Uterus (tissue), 4 donors: ENCODE measurements around the gene TMEM82. TPM values are rescaled to one million over a fixed set of nuclear protein-coding genes. Genes with fewer than 3 reads are reported as not detected.
A peak's percentile ranks its signal among the peaks of the same experiment; 100 is the strongest.

Experiments
- DNase-seq, 2 donors: peaks; one replicate each; pipeline ENCODE4 v3.0.0-alpha.2; 2019 to 2020
- H3K27ac ChIP-seq, 2 donors: fragments of 200-600 bp; sonication (generic); 1 replicate in 1 of 2; 2 replicates in 1 of 2; pipeline ENCODE4 v1.5.1; 2016 to 2018
- H3K27me3 ChIP-seq, 2 donors: fragments of 200-600 bp; sonication (generic); one replicate each; pipeline ENCODE4 v1.5.1; 2018 to 2019; ENCODE audit warnings: control low read depth in 1 of 2
- H3K36me3 ChIP-seq, 2 donors: fragments of 200-600 bp; sonication (generic); one replicate each; pipeline ENCODE4 v1.5.1; 2019; ENCODE audit warnings: control low read depth in 1 of 2
- H3K4me1 ChIP-seq, 2 donors: fragments of 200-600 bp; sonication (generic); one replicate each; pipeline ENCODE4 v1.5.1; 2018 to 2019; ENCODE audit warnings: control low read depth in 1 of 2
- H3K4me3 ChIP-seq, 2 donors: fragments of 200-600 bp; sonication (generic); 1 replicate in 1 of 2; 2 replicates in 1 of 2; pipeline ENCODE4 v1.5.1; 2018 to 2019; ENCODE audit warnings: mild to moderate bottlenecking in 1 of 2
- H3K9me3 ChIP-seq, 2 donors: fragments of 200-600 bp; sonication (generic); one replicate each; pipeline ENCODE4 v1.5.1; 2019; ENCODE audit warnings: control low read depth in 1 of 2
- CTCF ChIP-seq, 4 experiments: fragments of 200-600 bp in 2 of 4; fragments of 450-650 bp in 2 of 4; sonication (generic) in 2 of 4; IDR thresholded peaks; one replicate each; pipeline ENCODE4 v1.5.1; 2016 to 2019; ENCODE audit warnings: antibody characterized with exemption in 4 of 4, mild to moderate bottlenecking in 2 of 4, moderate library complexity in 1 of 4
- POLR2A ChIP-seq, 2 donors: fragments of 450-650 bp; IDR thresholded peaks; one replicate each; pipeline ENCODE4 v1.6.1; 2016; ENCODE audit warnings: antibody characterized with exemption in 2 of 2, mild to moderate bottlenecking in 1 of 2, moderate library complexity in 1 of 2
- intact Hi-C: fragments of 100-400 bp; cut with DNase I; formaldehyde crosslinking; loops from one replicate; pipeline ENCODE4 v1.15.1; 2023; ENCODE audit warnings: low total_unique reads
- total RNA-seq, 4 donors: library from RNA; depleted of rRNA in 3 of 4; stranded (reverse); fragments of >200 nt in 3 of 4; gene quantifications; one replicate each; pipeline versions ENCODE4 v1.1.0 to v1.2.4, GENCODE V29; 2014 to 2023
- donor health status: DM: yes; HTN: yes; CAD: no.

TMEM82 gene
- total RNA-seq, 4 donors from 2014 or later = not detected

GRCh38 chr1:15748264-15748663, 6.0 kb downstream of the TMEM82 start:
- H3K27me3 ChIP-seq = no peaks in the 10 kb centered on the region
- intact Hi-C loops = loop anchor here (10.0 kb wide), 1 partner anchor 153 kb away; no protein-coding TSS in a partner anchor
- H3K36me3 ChIP-seq = no peaks in the 10 kb centered on the region
- no peak for DNase-seq
- no peak overlapping the region for H3K4me3 ChIP-seq
- no peaks in the 10 kb centered on the region for H3K9me3 ChIP-seq
- no peak for TF ChIP-seq CTCF (IDR thresholded peaks at IDR 0.05)
- TF ChIP-seq POLR2A (IDR thresholded peaks at IDR 0.05) = no peak
- peaks cover 9 to 16% of the 10 kb centered on the region in 2 donors for H3K4me1 ChIP-seq
- no peak overlapping the region for H3K27ac ChIP-seq

GRCh38 chr1:15748690-15749398, 6.5 kb downstream of the TMEM82 start:
- H3K27me3 ChIP-seq = no peaks in the 10 kb centered on the region
- no peaks in the 10 kb centered on the region for H3K36me3 ChIP-seq
- H3K27ac ChIP-seq = peak overlapping the region; percentile 45 to 61
- peaks cover 9 to 16% of the 10 kb centered on the region in 2 donors for H3K4me1 ChIP-seq
- peak in 1 of 2 donors; percentile 12 for DNase-seq
- no peak overlapping the region for H3K4me3 ChIP-seq
- intact Hi-C loops = loop anchor here (10.0 kb wide), 1 partner anchor 154 kb away; no protein-coding TSS in a partner anchor
- no peak for TF ChIP-seq CTCF (IDR thresholded peaks at IDR 0.05)
- no peak for TF ChIP-seq POLR2A (IDR thresholded peaks at IDR 0.05)
- H3K9me3 ChIP-seq = no peaks in the 10 kb centered on the region

- no peak overlapping the region for H3K4me3 ChIP-seq
- no peaks in the 10 kb centered on the region for H3K9me3 ChIP-seq
- peak overlapping the region; percentile 45 to 61 for H3K27ac ChIP-seq
- H3K27me3 ChIP-seq = no peaks in the 10 kb centered on the region
- no peak for TF ChIP-seq CTCF (IDR thresholded peaks at IDR 0.05)
- no peak for TF ChIP-seq POLR2A (IDR thresholded peaks at IDR 0.05)
- intact Hi-C loops = loop anchor here (10.0 kb wide), 1 partner anchor 155 kb away; no protein-coding TSS in a partner anchor
- H3K4me1 ChIP-seq = peaks cover 9 to 16% of the 10 kb centered on the region in 2 donors
- DNase-seq = peak; percentile 52 to 53
- no peaks in the 10 kb centered on the region for H3K36me3 ChIP-seq
Observed at GRCh38 chr1:15749399-15750291, 7.3 kb downstream of the TMEM82 start.

GRCh38 chr1:15750924-15751323, 8.6 kb downstream of the TMEM82 start:
- H3K27me3 ChIP-seq = no peaks in the 10 kb centered on the region
- H3K36me3 ChIP-seq = no peaks in the 10 kb centered on the region
- DNase-seq = no peak
- H3K27ac ChIP-seq = no peak overlapping the region
- no peak overlapping the region for H3K4me3 ChIP-seq
- H3K9me3 ChIP-seq = no peaks in the 10 kb centered on the region
- intact Hi-C loops = no loop called here
- H3K4me1 ChIP-seq = peaks cover 9 to 16% of the 10 kb centered on the region in 2 donors
- no peak for TF ChIP-seq CTCF (IDR thresholded peaks at IDR 0.05)
- no peak for TF ChIP-seq POLR2A (IDR thresholded peaks at IDR 0.05)

- Histone ChIP-seq H3K27me3 (no peaks in the 10 kb centered on the region), H3K4me3 (no peak overlapping the region), H3K27ac (no peak overlapping the region), H3K4me1 (peaks cover 9 to 16% of the 10 kb centered on the region in 2 donors), H3K9me3 (no peaks in the 10 kb centered on the region), H3K36me3 (no peaks in the 10 kb centered on the region)
- no peak for DNase-seq
- intact Hi-C loops = no loop called here
- TF ChIP-seq POLR2A (IDR thresholded peaks at IDR 0.05) (no peak), CTCF (IDR thresholded peaks at IDR 0.05) (no peak)
Observed at GRCh38 chr1:15751717-15752116, 9.4 kb downstream of the TMEM82 start.
